GOT3 (cell line): Measurements from ENCODE around the gene GRIP2.

ENCODE experiments used
- DNase-seq: peaks from one replicate; lab custom pipeline; 2025; ENCODE audit warnings: mixed read lengths; lab: John Stamatoyannopoulos, UW

GRIP2 gene

GRCh38 chr3:14465425-14465824 lies 74.7 kb downstream of the GRIP2 start:
- no peak for DNase-seq

GRCh38 chr3:14464521-14464920 lies 75.6 kb downstream of the GRIP2 start:
- no peak for DNase-seq

- DNase-seq, result no peak
Measured at GRCh38 chr3:14464141-14464465, 76.0 kb downstream of the GRIP2 start.

- no peak for DNase-seq
Measured at GRCh38 chr3:14463330-14464140, 76.6 kb downstream of the GRIP2 start.

- DNase-seq, result no peak
Measured at GRCh38 chr3:14462738-14463137, 77.4 kb downstream of the GRIP2 start.

- no peak for DNase-seq
Measured at GRCh38 chr3:14461748-14462324, 78.3 kb downstream of the GRIP2 start.

- no peak for DNase-seq
Measured at GRCh38 chr3:14461006-14461747, 79.0 kb downstream of the GRIP2 start.

GRCh38 chr3:14460342-14461005 lies 79.7 kb downstream of the GRIP2 start:
- no peak for DNase-seq

GRCh38 chr3:14459787-14460186 lies 80.4 kb downstream of the GRIP2 start:
- DNase-seq, result no peak

- DNase-seq, result no peak
Measured at GRCh38 chr3:14459384-14459783, 80.8 kb downstream of the GRIP2 start.

- DNase-seq, result no peak
Measured at GRCh38 chr3:14458434-14459275, 81.5 kb downstream of the GRIP2 start.

GRCh38 chr3:14457999-14458398 lies 82.1 kb downstream of the GRIP2 start:
- no peak for DNase-seq

- no peak for DNase-seq
Measured at GRCh38 chr3:14457481-14457880, 82.7 kb downstream of the GRIP2 start.

GRCh38 chr3:14456794-14457193 lies 83.3 kb downstream of the GRIP2 start:
- no peak for DNase-seq

GRCh38 chr3:14455571-14456317 lies 84.4 kb downstream of the GRIP2 start:
- no peak for DNase-seq

GRCh38 chr3:14454639-14455310 lies 85.4 kb downstream of the GRIP2 start:
- no peak for DNase-seq

- DNase-seq, result no peak
Measured at GRCh38 chr3:14453876-14454638, 86.1 kb downstream of the GRIP2 start.

GRCh38 chr3:14452740-14453710 lies 87.1 kb downstream of the GRIP2 start:
- peak; percentile 80 for DNase-seq
